Hematopoietic multipotent progenitor cell treated with erythropoietin and hydrocortisone succinate and interleukin-3 and kit ligand, for 4 days (in vitro differentiated cells): ENCODE results near the gene PDE8A.
"Not testable (repeated sequence)": the region's sequence is repeated elsewhere in the genome, so short reads cannot be mapped to it uniquely, and the experiment has no call there.

ENCODE experiments used
- DNase-seq: peaks from one replicate; pipeline ENCODE4 v3.0.0-alpha.2; 2015

PDE8A gene

GRCh38 chr15:84961114-84961452 is 20.6 kb upstream of the PDE8A start:
- no peak for DNase-seq

GRCh38 chr15:84961707-84962106 is 19.9 kb upstream of the PDE8A start:
- DNase-seq: no peak

- DNase-seq: no peak
Observed at GRCh38 chr15:84962955-84963354, 18.7 kb upstream of the PDE8A start.

- no peak for DNase-seq
Observed at GRCh38 chr15:84967380-84967779, 14.3 kb upstream of the PDE8A start.

GRCh38 chr15:84968301-84968700 is 13.4 kb upstream of the PDE8A start:
- no peak for DNase-seq

GRCh38 chr15:84969257-84969656 is 12.4 kb upstream of the PDE8A start:
- no peak for DNase-seq

- peak; percentile 60 for DNase-seq
Observed at GRCh38 chr15:84970843-84971242, 10.8 kb upstream of the PDE8A start.

GRCh38 chr15:84973492-84974460 is 7.9 kb upstream of the PDE8A start:
- DNase-seq: no peak

- DNase-seq: no peak
Observed at GRCh38 chr15:84975871-84976351, 5.7 kb upstream of the PDE8A start.

- no peak for DNase-seq
Observed at GRCh38 chr15:84976746-84977345, 4.8 kb upstream of the PDE8A start.

- no peak for DNase-seq
Observed at GRCh38 chr15:84979651-84980050, 2.0 kb upstream of the PDE8A start.

GRCh38 chr15:84980196-84981053 is 1.2 kb upstream of the PDE8A start:
- DNase-seq: peak; percentile 90

GRCh38 chr15:84981054-84981710 is 474 bp upstream of the PDE8A start:
- DNase-seq: peak; percentile 97

GRCh38 chr15:84982301-84982920 is 755 bp downstream of the PDE8A start:
- peak; percentile 26 for DNase-seq

GRCh38 chr15:84983294-84983693 is 1.6 kb downstream of the PDE8A start:
- no peak for DNase-seq

GRCh38 chr15:84983711-84984110 is 2.1 kb downstream of the PDE8A start:
- DNase-seq: no peak

GRCh38 chr15:84985158-84985557 is 3.5 kb downstream of the PDE8A start:
- DNase-seq: no peak

- DNase-seq: not testable (repeated sequence)
Observed at GRCh38 chr15:84987351-84987750, 5.7 kb downstream of the PDE8A start.

GRCh38 chr15:84987949-84988624 is 6.4 kb downstream of the PDE8A start:
- DNase-seq: no peak

GRCh38 chr15:84988909-84989644 is 7.4 kb downstream of the PDE8A start:
- DNase-seq: no peak

- DNase-seq: no peak
Observed at GRCh38 chr15:84990507-84990906, 8.9 kb downstream of the PDE8A start.
